Measurements from ENCODE around the gene COL1A1. TPM values are rescaled to one million over a fixed set of nuclear protein-coding genes. Genes with fewer than 3 reads are reported as not detected.

Gene COL1A1
- total RNA-seq, 1 donor from 2014 or later = 171 TPM

GRCh38 chr17:50155115-50155819, 46.2 kb downstream of the COL1A1 start:
- intact Hi-C loops (cut with DNase I) = no loop called here
- Histone ChIP-seq H3K9me3 (no peaks in the 10 kb centered on the region), H3K36me3 (no peaks in the 10 kb centered on the region), H3K27ac (peak overlapping the region; percentile 55), H3K4me3 (no peak overlapping the region), H3K27me3 (no peaks in the 10 kb centered on the region), H3K4me1 (peaks cover 27% of the 10 kb centered on the region)
- DNase-seq (ENCODE audit: extremely low spot score in 2 of 2) = no peak
- TF ChIP-seq POLR2AphosphoS5 (IDR thresholded peaks at IDR 0.05; ENCODE audit: insufficient read depth in 1 of 2, low read depth in 1 of 2) (no peak), POLR2A (IDR thresholded peaks at IDR 0.05) (no peak), CTCF (IDR thresholded peaks at IDR 0.05) (no peak)

- H3K4me3 ChIP-seq = no peak overlapping the region
- TF ChIP-seq CTCF (IDR thresholded peaks at IDR 0.05) (no peak), POLR2A (IDR thresholded peaks at IDR 0.05) (no peak), POLR2AphosphoS5 (IDR thresholded peaks at IDR 0.05; ENCODE audit: insufficient read depth in 1 of 2, low read depth in 1 of 2) (no peak)
- H3K9me3 ChIP-seq = no peaks in the 10 kb centered on the region
- H3K27me3 ChIP-seq = no peaks in the 10 kb centered on the region
- H3K4me1 ChIP-seq = peaks cover 27% of the 10 kb centered on the region
- H3K36me3 ChIP-seq = no peaks in the 10 kb centered on the region
- intact Hi-C loops (cut with DNase I) = no loop called here
- DNase-seq (ENCODE audit: extremely low spot score in 2 of 2) = no peak
- peak overlapping the region; percentile 55 for H3K27ac ChIP-seq
Observed at GRCh38 chr17:50154604-50155003, 46.8 kb downstream of the COL1A1 start.

- Histone ChIP-seq H3K4me1 (peaks cover 34% of the 10 kb centered on the region), H3K27me3 (no peaks in the 10 kb centered on the region), H3K9me3 (no peaks in the 10 kb centered on the region), H3K36me3 (no peaks in the 10 kb centered on the region), H3K4me3 (no peak overlapping the region), H3K27ac (peak overlapping the region; percentile 55)
- TF ChIP-seq CTCF (IDR thresholded peaks at IDR 0.05) = no peak
- intact Hi-C loops (cut with DNase I) = no loop called here
- no peak for DNase-seq (ENCODE audit: extremely low spot score in 2 of 2)
Observed at GRCh38 chr17:50153650-50154575, 47.5 kb downstream of the COL1A1 start.

GRCh38 chr17:50152736-50153135, 48.7 kb downstream of the COL1A1 start:
- Histone ChIP-seq H3K9me3 (no peaks in the 10 kb centered on the region), H3K4me3 (peak overlapping the region in 1 of 2 donors; percentile 70), H3K36me3 (no peaks in the 10 kb centered on the region), H3K4me1 (peaks cover 45% of the 10 kb centered on the region), H3K27me3 (no peaks in the 10 kb centered on the region), H3K27ac (peak overlapping the region; percentile 81)
- intact Hi-C loops (cut with DNase I) = no loop called here
- no peak for DNase-seq (ENCODE audit: extremely low spot score in 2 of 2)
- TF ChIP-seq POLR2A (IDR thresholded peaks at IDR 0.05) = no peak
- TF ChIP-seq POLR2AphosphoS5 (IDR thresholded peaks at IDR 0.05; ENCODE audit: insufficient read depth in 1 of 2, low read depth in 1 of 2) = no peak
- TF ChIP-seq CTCF (IDR thresholded peaks at IDR 0.05) = no peak
